COLO668 (cell line): ENCODE results near the gene TTC24.
"Not testable (repeated sequence)": the region's sequence is repeated elsewhere in the genome, so short reads cannot be mapped to it uniquely, and the experiment has no call there.

Experiments used
- DNase-seq: peaks from one replicate; lab custom pipeline; 2025; ENCODE audit not compliant: unreplicated experiment; lab: John Stamatoyannopoulos, UW

Gene TTC24

DNA sequence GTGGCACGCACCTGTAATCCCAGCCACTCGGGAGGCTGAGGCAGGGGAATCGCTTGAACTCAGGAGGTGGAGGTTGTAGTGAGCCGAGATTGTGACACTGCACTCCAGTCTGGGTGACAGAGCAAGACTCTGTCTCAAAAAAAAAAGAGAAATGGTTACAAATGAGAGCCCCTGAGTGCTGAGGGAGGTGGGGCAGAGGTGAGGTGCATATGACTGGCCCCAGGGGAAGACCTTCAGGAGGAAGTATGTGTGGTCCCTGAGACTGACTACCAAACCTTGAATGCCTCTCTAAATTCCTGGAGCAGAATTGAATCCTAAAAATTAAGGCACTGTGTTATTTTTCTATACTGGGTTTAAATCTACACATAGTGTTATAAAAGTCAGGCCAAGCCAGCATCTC is 27.8 kb downstream of the TTC24 start:
- not testable (repeated sequence) for DNase-seq

DNA sequence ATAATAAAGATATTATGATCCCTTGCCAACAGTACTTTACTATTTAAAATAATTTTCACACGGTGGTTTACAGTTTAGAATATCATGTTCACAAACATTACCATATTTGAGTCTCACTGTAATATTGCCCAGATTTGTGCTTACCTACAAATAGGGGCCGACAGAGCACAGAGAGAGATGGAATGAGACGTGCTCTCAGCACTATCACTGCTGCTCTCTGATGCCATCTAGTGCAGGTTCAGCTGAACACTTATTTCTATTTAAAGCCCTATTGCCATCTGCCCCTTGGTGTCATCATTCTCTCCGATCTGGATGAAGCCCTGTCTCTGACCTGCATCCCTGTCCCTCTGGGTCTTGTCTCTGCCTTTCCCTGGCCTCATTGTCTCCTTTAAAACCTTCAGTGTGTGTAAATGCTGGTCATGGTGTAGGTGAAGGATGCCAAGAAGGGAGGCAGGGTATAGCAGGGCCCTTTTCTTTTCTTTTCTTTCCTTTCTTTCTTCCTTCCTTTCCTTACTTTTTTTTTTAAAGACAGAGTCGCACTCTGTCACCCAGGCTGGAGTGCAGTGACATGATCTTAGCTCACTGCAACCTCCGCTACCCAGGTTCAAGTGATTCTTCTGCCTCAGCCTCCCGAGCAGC is 28.6 kb downstream of the TTC24 start:
- DNase-seq, result peak; percentile 67

DNA sequence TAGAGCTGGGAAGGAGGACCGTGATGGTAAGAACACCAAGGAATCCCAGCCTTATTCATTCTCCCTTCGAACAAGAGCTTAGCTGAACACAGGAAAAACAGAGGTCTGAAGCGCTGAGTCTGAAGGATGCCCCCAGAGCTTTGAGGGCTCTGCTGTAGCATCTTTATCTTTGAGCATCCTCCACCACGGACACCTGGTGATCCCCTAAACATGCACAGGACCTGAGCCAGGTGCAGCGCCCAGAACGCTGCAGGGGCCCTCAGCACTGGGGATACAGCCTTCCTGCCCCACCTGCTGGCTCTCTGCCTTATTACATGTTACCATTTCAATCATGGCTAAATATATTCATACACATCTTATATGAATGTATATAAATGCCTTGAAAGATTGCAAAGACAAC is 29.5 kb downstream of the TTC24 start:
- peak; percentile 79 for DNase-seq

GRCh38 chr1:156610072-156610471 is 30.5 kb downstream of the TTC24 start:
- DNase-seq, result not testable (repeated sequence)

- no peak for DNase-seq
These were observed 33.1 kb downstream of the TTC24 start for GRCh38 chr1:156612666-156613065.

DNA sequence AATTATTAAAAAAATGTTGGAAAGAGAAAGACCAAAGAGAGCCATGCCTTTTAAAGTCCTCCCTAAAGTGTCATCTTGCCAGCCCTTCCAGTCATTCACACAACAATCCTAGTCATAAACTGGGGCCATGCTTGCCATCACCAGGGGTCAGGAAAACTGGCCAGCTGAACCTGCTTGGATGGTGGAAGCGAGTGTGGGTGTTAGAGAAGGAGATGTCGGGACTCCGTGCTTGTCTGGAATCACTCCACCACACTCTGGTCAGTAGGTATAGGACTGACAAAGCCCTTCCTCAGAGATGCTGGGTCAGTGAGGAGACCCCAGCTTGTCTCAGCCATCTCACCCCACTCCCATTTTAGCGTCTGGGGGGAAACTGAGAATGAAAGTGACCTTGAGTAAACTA is 36.4 kb downstream of the TTC24 start:
- no peak for DNase-seq

DNA sequence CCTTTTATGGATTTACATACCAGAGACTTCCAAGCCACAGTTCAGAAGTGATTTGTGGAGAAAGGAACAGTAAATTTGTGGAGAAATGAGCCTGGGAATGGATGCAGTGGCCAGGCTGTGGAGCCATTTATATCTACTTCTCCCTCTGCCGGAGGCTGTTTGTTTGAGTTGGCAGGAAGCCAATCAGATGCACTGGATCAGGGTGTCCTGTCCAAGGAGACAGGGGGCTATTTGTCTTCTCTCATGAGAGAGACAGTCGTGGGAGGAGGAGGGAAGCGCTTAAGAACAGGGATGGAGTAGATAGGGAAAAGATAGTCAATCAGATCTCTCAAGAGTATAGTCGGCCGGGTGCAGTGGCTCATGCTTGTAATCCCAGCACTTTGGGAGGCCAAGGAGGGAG is 36.9 kb downstream of the TTC24 start:
- peak; percentile 73 for DNase-seq

DNA sequence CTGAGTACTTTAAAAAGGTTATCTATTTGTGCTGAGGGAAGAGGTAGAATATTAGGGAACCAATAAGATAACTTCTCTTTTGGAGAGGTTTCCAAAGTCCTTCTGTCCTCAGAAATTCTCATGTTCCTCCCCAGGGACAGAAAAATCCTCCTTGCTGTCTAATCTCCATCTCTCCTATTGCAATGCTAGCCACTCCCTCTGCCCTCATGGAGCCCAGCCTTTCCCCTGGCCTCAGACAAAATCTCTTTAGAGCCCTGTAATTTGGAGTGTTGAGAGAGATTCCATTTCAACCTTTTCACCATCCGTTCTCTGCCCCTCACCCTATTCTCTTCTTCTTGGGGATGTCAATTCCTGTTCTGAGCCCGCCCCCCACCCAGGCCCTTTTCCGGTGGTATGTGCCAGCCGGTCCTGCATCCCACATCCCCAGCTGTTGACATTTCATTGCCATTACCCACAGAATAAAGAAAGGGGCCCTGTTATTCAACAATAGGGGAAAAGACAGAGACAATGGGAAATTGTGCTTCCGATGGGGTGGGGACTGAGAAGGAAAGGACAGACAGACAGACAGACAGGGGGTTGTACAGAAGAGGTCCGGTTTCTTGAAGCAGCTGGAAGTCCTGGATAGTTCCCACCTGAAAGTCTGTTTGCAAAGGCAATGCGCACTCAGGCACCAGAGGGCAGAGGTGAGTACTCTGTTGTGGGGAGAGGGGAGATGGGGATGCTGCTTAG is 39.5 kb downstream of the TTC24 start, which contains the start of gene HAPLN2:
TSS of gene HAPLN2 (plus strand) at position 563 of the 729 bp plus-strand sequence. CDS start 4,076 bp downstream, outside the sequence.
- DNase-seq, result peak; percentile 54

- DNase-seq, result no peak
These were observed 40.0 kb downstream of the TTC24 start for GRCh38 chr1:156619582-156619955.

DNA sequence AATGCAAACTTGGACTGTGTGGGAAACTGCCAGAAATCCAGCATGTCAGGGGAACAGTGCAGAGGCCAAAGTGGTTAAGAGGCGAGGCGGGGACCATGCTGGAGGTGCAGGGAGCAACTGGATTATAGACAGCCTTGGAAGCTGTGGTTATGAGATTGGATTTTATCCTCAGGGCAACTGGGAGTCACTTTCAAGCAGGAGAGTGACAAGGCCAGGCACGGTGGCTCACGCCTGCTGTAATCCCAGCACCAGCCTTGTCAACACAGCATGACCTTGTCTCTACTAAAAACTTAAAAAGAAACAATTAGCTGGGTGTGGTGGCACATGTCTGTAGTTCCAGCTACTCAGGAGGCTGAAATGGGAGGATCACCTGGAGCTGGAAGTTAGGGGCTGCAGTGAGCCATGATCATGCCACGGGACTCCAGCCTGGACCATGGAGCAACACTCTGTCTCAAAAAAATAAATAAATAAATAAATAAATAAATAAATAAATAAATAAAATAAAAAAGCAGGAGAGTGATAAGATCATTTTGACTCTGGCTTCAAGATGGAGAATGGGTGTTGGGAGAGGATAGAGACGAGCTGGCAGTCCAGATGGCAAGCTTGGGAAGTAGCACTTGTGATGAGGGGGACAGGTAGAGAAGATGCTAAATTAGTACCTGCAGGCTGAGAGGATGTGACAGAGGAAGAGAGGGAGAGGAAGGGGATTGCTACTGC is 43.2 kb downstream of the TTC24 start:
- no peak for DNase-seq

DNA sequence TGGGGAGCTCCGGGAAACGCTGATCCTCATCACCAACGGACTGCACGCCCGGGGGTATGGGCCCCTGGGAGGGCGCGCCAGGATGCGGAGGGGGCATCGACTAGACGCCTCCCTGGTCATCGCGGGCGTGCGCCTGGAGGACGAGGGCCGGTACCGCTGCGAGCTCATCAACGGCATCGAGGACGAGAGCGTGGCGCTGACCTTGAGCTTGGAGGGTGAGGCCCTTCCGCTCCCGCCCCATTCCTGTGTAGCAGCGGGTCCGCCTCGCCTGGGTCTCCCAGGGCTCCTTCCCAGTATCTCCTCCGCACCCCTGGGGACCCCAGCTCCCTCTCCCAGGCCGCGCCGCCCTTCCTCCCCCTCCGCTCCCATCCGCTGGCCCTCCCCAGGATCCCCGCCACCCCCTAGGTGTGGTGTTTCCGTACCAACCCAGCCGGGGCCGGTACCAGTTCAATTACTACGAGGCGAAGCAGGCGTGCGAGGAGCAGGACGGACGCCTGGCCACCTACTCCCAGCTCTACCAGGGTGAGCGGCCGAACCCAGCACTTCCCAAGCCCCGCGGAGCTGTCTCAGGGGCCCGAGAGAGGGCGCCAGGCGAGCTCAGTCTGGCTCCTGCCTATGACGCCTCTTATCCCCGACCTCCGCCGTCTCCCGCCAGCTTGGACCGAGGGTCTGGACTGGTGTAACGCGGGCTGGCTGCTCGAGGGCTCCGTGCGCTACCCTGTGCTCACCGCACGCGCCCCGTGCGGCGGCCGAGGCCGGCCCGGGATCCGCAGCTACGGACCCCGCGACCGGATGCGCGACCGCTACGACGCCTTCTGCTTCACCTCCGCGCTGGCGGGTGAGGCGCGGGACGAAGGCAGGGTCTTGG is 44.7 kb downstream of the TTC24 start:
- peak; percentile 58 for DNase-seq

GRCh38 chr1:156624814-156625435 is 45.4 kb downstream of the TTC24 start:
- no peak for DNase-seq

GRCh38 chr1:156625436-156626078 is 46.0 kb downstream of the TTC24 start:
- peak; percentile 61 for DNase-seq

- DNase-seq, result no peak
These were observed 46.5 kb downstream of the TTC24 start for GRCh38 chr1:156626079-156626438.

- DNase-seq, result peak; percentile 46
These were observed 47.9 kb downstream of the TTC24 start for GRCh38 chr1:156627313-156627880.

GRCh38 chr1:156629823-156630449 is 50.4 kb downstream of the TTC24 start:
- DNase-seq, result no peak

- DNase-seq, result not testable (repeated sequence)
These were observed 51.6 kb downstream of the TTC24 start for GRCh38 chr1:156631152-156631551.

- no peak for DNase-seq
These were observed 52.8 kb downstream of the TTC24 start for GRCh38 chr1:156632355-156632754.
